OCI-LY1 (cell line): Measurements from ENCODE around the gene MPPED1.

Experiments
- H2AFZ ChIP-seq: fragments of 200-600 bp; sonication (generic), shearing (Covaris generic); 2 replicates; pipeline ENCODE4 v1.6.0; 2014; ENCODE audit warnings: antibody characterized with exemption, mild to moderate bottlenecking, low read length
- H3F3A ChIP-seq: fragments of 200-600 bp; sonication (generic), shearing (Covaris generic); 2 replicates; pipeline ENCODE4 v1.6.0; 2014; ENCODE audit warnings: mild to moderate bottlenecking, antibody characterized with exemption, low read length, moderate library complexity; ENCODE audit not compliant: insufficient read depth
- H3K27ac ChIP-seq: fragments of 200-600 bp; sonication (generic); 2 replicates; pipeline ENCODE4 v1.5.1; 2014; ENCODE audit warnings: low read length, mixed run types, mild to moderate bottlenecking, low read depth; ENCODE audit not compliant: poor library complexity, severe bottlenecking
- H3K27me3 ChIP-seq: fragments of 200-600 bp; sonication (generic); 2 replicates; pipeline ENCODE4 v1.6.0; 2014; ENCODE audit warnings: antibody characterized with exemption, mild to moderate bottlenecking, low read length, moderate library complexity; ENCODE audit not compliant: insufficient read depth
- H3K36me3 ChIP-seq: fragments of 200-600 bp; sonication (generic); 2 replicates; pipeline ENCODE4 v1.6.1; 2014; ENCODE audit warnings: mild to moderate bottlenecking, antibody characterized with exemption, low read length, moderate library complexity, mixed read lengths; ENCODE audit not compliant: insufficient read depth
- H3K4me1 ChIP-seq: fragments of 200-600 bp; sonication (generic); 2 replicates; pipeline ENCODE4 v1.5.1; 2014; ENCODE audit warnings: mild to moderate bottlenecking, low read length, moderate library complexity; ENCODE audit not compliant: insufficient read depth, severe bottlenecking
- H3K4me2 ChIP-seq: fragments of 200-600 bp; sonication (generic), shearing (Covaris generic); 2 replicates; pipeline ENCODE4 v1.6.1; 2014; ENCODE audit warnings: low read length
- H3K4me3 ChIP-seq: fragments of 200-600 bp; sonication (generic); 2 replicates; pipeline ENCODE4 v1.5.1; 2014; ENCODE audit warnings: low read length, low read depth, mild to moderate bottlenecking, mixed read lengths; ENCODE audit not compliant: poor library complexity, severe bottlenecking
- H3K79me2 ChIP-seq: fragments of 200-600 bp; shearing (Covaris generic); 2 replicates; pipeline ENCODE4 v1.6.1; 2016; ENCODE audit warnings: mixed run types, low read length, mixed read lengths; ENCODE audit not compliant: insufficient read depth
- H3K9ac ChIP-seq: fragments of 200-600 bp; sonication (generic), shearing (Covaris generic); 2 replicates; pipeline ENCODE4 v1.6.1; 2014; ENCODE audit warnings: mild to moderate bottlenecking, low read length, mixed read lengths
- H3K9me2 ChIP-seq: fragments of 200-600 bp; sonication (generic), shearing (Covaris generic); 2 replicates; pipeline ENCODE4 v1.6.1; 2014; ENCODE audit warnings: low read depth, mild to moderate bottlenecking, low read length, mixed read lengths
- H3K9me3 ChIP-seq: fragments of 200-600 bp; shearing (Covaris generic); 2 replicates; pipeline ENCODE4 v1.6.1; 2014; ENCODE audit warnings: low read length, mixed read lengths
- H4K20me1 ChIP-seq: fragments of 200-600 bp; sonication (generic), shearing (Covaris generic); 2 replicates; pipeline ENCODE4 v1.6.0; 2016; ENCODE audit warnings: mild to moderate bottlenecking, low read length; ENCODE audit not compliant: insufficient read depth
- EZH2 ChIP-seq: fragments of 200-600 bp; sonication (generic), shearing (Covaris generic); IDR thresholded peaks from 2 replicates; pipeline ENCODE4 v1.8.0; 2017; ENCODE audit warnings: borderline replicate concordance, mixed run types, mild to moderate bottlenecking, antibody characterized with exemption, low read length, moderate library complexity, mixed read lengths
- TF ChIP-seq, protein P1 (sequence below): fragments of 200-600 bp; sonication (generic), shearing (Covaris generic); IDR thresholded peaks from 2 replicates; pipeline ENCODE4 v1.5.1; 2017; ENCODE audit warnings: mild to moderate bottlenecking, antibody characterized with exemption, low read length, moderate library complexity, mixed read lengths

The MPPED1 gene

DNA sequence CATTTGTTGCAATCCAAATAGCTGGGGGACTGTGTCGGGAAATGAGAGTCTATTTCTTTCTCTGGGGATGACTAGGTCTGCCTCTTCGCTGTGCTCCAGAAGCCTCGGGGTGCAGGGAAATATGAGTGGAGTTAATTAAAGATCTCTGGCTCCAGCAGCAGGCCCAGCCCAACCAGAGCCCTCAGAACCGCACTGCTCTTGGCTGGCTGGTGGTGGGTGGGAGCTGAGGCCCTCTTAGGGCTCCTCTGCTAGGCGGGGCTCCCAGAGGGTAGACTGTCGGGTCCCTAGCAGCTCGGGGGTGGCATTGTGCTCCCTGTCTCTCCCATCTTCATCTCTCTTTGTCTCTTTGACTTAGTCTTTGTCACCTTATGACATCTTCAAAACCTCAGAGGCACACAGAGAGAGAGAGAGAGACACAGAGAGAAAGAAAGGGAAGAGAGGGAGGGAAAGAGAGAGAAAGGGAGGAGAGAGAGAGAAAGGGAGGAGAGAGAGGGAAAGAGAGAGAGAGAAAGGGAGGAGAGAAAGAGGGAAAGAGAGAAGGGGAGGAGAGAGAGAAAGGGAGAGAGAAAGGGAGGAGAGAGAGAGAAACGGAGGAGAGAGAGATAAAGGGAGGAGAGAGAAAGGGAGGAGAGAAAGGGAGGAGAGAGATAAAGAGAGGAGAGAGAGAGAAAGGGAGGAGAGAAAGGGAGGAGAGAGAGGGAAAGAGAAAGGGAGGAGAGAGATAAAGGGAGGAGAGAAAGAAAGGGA is 20.2 kb downstream of the MPPED1 start:
- H2AFZ ChIP-seq, result no peak overlapping the region
- no peaks in the 10 kb centered on the region for H3K36me3 ChIP-seq
- H3F3A ChIP-seq, result no peaks in the 10 kb centered on the region
- H3K27me3 ChIP-seq, result peaks cover 6% of the 10 kb centered on the region; the same call in 1 of the 2 replicates
- TF ChIP-seq, protein P1, sequence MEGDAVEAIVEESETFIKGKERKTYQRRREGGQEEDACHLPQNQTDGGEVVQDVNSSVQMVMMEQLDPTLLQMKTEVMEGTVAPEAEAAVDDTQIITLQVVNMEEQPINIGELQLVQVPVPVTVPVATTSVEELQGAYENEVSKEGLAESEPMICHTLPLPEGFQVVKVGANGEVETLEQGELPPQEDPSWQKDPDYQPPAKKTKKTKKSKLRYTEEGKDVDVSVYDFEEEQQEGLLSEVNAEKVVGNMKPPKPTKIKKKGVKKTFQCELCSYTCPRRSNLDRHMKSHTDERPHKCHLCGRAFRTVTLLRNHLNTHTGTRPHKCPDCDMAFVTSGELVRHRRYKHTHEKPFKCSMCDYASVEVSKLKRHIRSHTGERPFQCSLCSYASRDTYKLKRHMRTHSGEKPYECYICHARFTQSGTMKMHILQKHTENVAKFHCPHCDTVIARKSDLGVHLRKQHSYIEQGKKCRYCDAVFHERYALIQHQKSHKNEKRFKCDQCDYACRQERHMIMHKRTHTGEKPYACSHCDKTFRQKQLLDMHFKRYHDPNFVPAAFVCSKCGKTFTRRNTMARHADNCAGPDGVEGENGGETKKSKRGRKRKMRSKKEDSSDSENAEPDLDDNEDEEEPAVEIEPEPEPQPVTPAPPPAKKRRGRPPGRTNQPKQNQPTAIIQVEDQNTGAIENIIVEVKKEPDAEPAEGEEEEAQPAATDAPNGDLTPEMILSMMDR, result no peak
- TF ChIP-seq EZH2, result no peak
- no peak overlapping the region for H3K9ac ChIP-seq
- H3K9me3 ChIP-seq, result no peaks in the 10 kb centered on the region
- H3K4me1 ChIP-seq, result no peaks in the 10 kb centered on the region
- H3K27ac ChIP-seq, result no peak overlapping the region
- no peak overlapping the region for H3K4me3 ChIP-seq
- H3K9me2 ChIP-seq, result no peaks in the 10 kb centered on the region
- no peaks in the 10 kb centered on the region for H3K79me2 ChIP-seq
- no peak overlapping the region for H3K4me2 ChIP-seq
- H4K20me1 ChIP-seq, result no peaks in the 10 kb centered on the region

DNA sequence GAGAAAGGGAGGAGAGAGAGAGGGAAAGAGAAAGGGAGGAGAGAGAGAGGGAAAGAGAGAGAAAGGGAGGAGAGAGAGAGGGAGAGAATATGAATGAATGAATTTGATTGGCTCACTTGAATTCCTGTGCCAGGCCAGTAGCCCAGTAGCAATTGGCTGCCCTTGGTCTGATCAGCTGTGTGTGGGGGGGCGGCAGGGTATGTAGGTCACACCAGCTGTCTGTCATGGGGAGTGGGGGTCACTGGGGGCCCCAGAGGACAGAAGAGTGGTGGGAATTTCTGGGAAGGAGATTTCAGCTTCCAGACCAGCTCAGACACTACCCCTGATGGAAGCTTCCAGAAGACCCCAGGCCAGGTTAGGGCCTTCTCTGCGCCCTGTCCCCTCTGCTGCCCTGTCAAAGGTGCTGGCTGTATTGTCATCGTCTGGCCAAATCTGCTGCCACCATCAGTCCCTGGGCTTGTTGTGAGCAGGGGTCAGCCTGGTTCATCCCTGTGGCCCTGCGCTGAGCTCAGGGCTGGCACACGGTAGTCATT is 21.1 kb downstream of the MPPED1 start:
- H3K4me2 ChIP-seq, result no peak overlapping the region
- TF ChIP-seq EZH2, result no peak
- TF ChIP-seq, protein P1, result no peak
- H3K27me3 ChIP-seq, result peaks cover 6% of the 10 kb centered on the region; the same call in 1 of the 2 replicates
- H2AFZ ChIP-seq, result no peak overlapping the region
- no peak overlapping the region for H3K27ac ChIP-seq
- no peak overlapping the region for H3K9ac ChIP-seq
- H3K79me2 ChIP-seq, result no peaks in the 10 kb centered on the region
- H3K9me2 ChIP-seq, result no peaks in the 10 kb centered on the region
- H3K4me1 ChIP-seq, result no peaks in the 10 kb centered on the region
- no peaks in the 10 kb centered on the region for H3F3A ChIP-seq
- no peaks in the 10 kb centered on the region for H3K36me3 ChIP-seq
- H4K20me1 ChIP-seq, result no peaks in the 10 kb centered on the region
- H3K9me3 ChIP-seq, result no peaks in the 10 kb centered on the region
- no peak overlapping the region for H3K4me3 ChIP-seq

DNA sequence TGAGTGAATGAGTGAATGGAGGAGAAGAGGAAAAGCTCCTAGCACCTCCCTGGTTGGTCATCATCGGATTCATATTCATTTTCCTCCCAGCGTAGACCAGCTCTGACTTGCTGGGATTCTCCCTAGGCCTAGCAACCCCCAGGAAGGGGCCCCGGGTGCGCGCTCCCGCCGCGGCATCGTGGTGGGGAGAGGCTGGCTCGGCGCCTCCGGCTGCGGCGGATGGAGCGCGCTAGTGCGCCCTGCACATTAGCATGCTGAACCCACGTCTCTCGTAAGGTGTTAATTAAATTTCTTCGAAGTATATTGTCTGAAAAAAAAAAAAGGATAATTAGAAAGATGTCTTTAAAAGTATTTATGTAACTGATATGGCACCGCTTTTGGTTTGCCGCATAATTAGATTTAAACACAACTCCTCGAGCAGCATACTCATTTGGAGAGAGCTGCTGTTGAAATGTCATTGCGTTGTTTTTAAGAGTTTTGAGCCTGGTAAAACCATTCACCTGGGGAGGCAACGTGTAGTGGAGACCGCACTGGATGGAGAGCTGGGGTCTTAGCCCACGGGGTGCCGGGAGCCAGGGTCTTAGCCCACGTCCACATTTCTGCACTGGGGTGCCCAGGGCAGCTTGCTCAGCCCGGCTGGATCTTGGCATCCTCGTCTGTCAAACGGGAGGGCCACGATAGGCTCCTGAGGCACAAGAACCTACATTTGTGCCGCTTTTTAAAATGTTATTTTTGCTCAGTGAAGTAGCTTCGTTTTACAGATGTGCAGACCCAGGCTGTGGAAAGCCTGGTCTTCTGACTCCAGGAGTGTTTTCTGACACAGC is 21.8 kb downstream of the MPPED1 start:
- Histone ChIP-seq H3K4me3 (no peak overlapping the region), H3K9ac (no peak overlapping the region), H3K79me2 (no peaks in the 10 kb centered on the region), H3K9me2 (no peaks in the 10 kb centered on the region), H4K20me1 (no peaks in the 10 kb centered on the region), H3K9me3 (no peaks in the 10 kb centered on the region), H3K27ac (no peak overlapping the region), H2AFZ (no peak overlapping the region), H3K36me3 (no peaks in the 10 kb centered on the region), H3F3A (no peaks in the 10 kb centered on the region), H3K4me2 (no peak overlapping the region), H3K4me1 (no peaks in the 10 kb centered on the region), H3K27me3 (peaks cover 6% of the 10 kb centered on the region; the same call in 1 of the 2 replicates)
- TF ChIP-seq, protein P1, result no peak
- TF ChIP-seq EZH2, result no peak
